ENCODE data around the gene CHST7.

DNA sequence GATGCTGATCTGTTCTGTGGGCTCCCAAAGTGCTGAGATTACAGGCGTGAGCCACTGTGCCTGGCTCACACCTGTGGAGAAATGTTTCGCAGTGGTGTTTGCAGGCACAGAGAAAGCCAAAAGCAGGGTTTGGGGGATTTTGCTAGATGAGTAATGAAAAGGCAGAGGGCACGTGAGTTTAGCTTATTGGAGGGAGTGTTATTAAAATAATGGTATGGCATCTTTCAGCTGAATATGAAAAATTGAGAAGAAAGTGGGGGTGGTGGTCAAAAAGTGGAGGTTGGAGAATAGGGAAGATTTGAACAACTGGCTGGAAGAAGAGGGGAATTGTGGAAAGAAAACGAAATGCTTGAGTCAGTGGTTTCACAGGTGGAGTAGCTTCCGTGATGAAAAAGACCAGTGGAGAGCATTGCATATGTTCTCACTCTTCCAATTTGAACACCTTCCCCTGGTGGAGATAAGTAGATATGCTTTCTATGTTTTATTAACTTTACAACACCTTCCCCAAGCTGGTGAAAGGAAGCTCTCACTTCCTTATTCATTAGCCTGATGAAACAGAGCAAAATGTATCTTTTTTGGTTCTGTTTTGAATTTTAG is 1.1 kb upstream of the CHST7 start:
- TF ChIP-seq, protein P1, sequence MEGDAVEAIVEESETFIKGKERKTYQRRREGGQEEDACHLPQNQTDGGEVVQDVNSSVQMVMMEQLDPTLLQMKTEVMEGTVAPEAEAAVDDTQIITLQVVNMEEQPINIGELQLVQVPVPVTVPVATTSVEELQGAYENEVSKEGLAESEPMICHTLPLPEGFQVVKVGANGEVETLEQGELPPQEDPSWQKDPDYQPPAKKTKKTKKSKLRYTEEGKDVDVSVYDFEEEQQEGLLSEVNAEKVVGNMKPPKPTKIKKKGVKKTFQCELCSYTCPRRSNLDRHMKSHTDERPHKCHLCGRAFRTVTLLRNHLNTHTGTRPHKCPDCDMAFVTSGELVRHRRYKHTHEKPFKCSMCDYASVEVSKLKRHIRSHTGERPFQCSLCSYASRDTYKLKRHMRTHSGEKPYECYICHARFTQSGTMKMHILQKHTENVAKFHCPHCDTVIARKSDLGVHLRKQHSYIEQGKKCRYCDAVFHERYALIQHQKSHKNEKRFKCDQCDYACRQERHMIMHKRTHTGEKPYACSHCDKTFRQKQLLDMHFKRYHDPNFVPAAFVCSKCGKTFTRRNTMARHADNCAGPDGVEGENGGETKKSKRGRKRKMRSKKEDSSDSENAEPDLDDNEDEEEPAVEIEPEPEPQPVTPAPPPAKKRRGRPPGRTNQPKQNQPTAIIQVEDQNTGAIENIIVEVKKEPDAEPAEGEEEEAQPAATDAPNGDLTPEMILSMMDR (IDR thresholded peaks at IDR 0.05), result no peak
- no peak for TF ChIP-seq EZH2 (IDR thresholded peaks at IDR 0.05)
